A549 (cell line): ENCODE data around the gene TMEM222. TPM values are rescaled to one million over a fixed set of nuclear protein-coding genes. Genes with fewer than 3 reads are reported as not detected.
"Not testable (repeated sequence)": the region's sequence is repeated elsewhere in the genome, so short reads cannot be mapped to it uniquely, and the experiment has no call there.

ENCODE experiments used
- ATAC-seq, 2 experiments: fragments of 200-7000 bp in 1 of 2; fragments of >200 bp in 1 of 2; cut with Nextera tagmentation in 1 of 2; cut with Tn5 transposase in 1 of 2; 3 replicates each; pipeline versions ENCODE4 v1.8.0 to v1.9.1; 2018 to 2020; ENCODE audit warnings: mild to moderate bottlenecking in 1 of 2, moderate library complexity in 1 of 2
- CTCF ChIA-PET: fragments of 300-600 bp; sonication (Branson Sonifier 250); formaldehyde crosslinking; extraction: SDS; loops from one replicate; lab custom pipeline; 2021; ENCODE audit warnings: antibody characterized with exemption, inconsistent platforms; lab: Yijun Ruan, JAX
- POLR2A ChIA-PET: fragments of 350-600 bp; formaldehyde crosslinking; extraction: SDS; loops from one replicate; lab custom pipeline; 2021; ENCODE audit warnings: antibody characterized with exemption, inconsistent platforms; lab: Yijun Ruan, JAX
- DNase-seq, 2 experiments: peaks; one replicate each; pipeline versions ENCODE4 v3.0.0 to v3.0.0-alpha.2; 2011 to 2016; ENCODE audit warnings: low read depth in 1 of 2, low spot score in 1 of 2
- FAIRE-seq: peaks from 2 replicates; lab custom pipeline; 2011; peaks lifted over from hg19 to GRCh38; lab: Jason Lieb, UNC
- H3K27ac ChIP-seq, 2 experiments: fragments of >200 bp; sonication (Bioruptor Twin); formaldehyde crosslinking; 3 replicates each; pipeline ENCODE4 v1.5.1; 2016 to 2017
- H3K4me1 ChIP-seq: fragments of >200 bp; sonication (Bioruptor Twin); formaldehyde crosslinking; 3 replicates; pipeline ENCODE4 v1.6.1; 2016
- H3K4me2 ChIP-seq: fragments of >200 bp; sonication (Bioruptor Twin); formaldehyde crosslinking; 3 replicates; pipeline ENCODE4 v1.6.1; 2016
- H3K4me3 ChIP-seq: fragments of >200 bp; sonication (Bioruptor Twin); formaldehyde crosslinking; 3 replicates; pipeline ENCODE4 v1.5.1; 2016
- H3K9me3 ChIP-seq: fragments of >200 bp; sonication (Bioruptor Twin); formaldehyde crosslinking; 3 replicates; pipeline ENCODE4 v1.6.1; 2016
- ATOH8 ChIP-seq: fragments of 250-450 bp; sonication (Bioruptor Pico); IDR thresholded peaks from 2 replicates; pipeline ENCODE4 v1.5.0; 2020; ENCODE audit warnings: low read depth, mild to moderate bottlenecking, moderate library complexity
- CBX2 ChIP-seq: fragments of 200-600 bp; sonication (generic); IDR thresholded peaks from 2 replicates; pipeline ENCODE4 v1.6.1; 2016; ENCODE audit warnings: low read depth, mild to moderate bottlenecking, borderline replicate concordance
- CBX8 ChIP-seq: fragments of 200-600 bp; sonication (generic); IDR thresholded peaks from 2 replicates; pipeline ENCODE4 v1.6.1; 2016
- CEBPB ChIP-seq, 2 experiments: fragments of >200 bp in 1 of 2; sonication (Bioruptor Twin) in 1 of 2; formaldehyde crosslinking in 1 of 2; IDR thresholded peaks; 2 replicates each; pipeline ENCODE4 v1.6.1; 2012 to 2016
- CHD4 ChIP-seq: fragments of 200-600 bp; sonication (generic); IDR thresholded peaks from 2 replicates; pipeline ENCODE4 v1.6.1; 2016; ENCODE audit warnings: antibody characterized with exemption, mild to moderate bottlenecking, borderline replicate concordance
- CTCF ChIP-seq: fragments of >200 bp; sonication (Bioruptor Twin); formaldehyde crosslinking; IDR thresholded peaks from 3 replicates; pipeline ENCODE4 v1.5.1; 2016
- ELK1 ChIP-seq: fragments of 150-350 bp; IDR thresholded peaks from 2 replicates; pipeline ENCODE4 v1.6.1; 2014; ENCODE audit warnings: low read depth, mild to moderate bottlenecking, low read length
- FOSL2 ChIP-seq, 2 experiments: fragments of 450-650 bp in 1 of 2; fragments of >200 bp in 1 of 2; sonication (Bioruptor Twin) in 1 of 2; formaldehyde crosslinking; IDR thresholded peaks; 2 replicates each; pipeline versions ENCODE4 v1.5.0 to v1.6.1; 2016 to 2020; ENCODE audit warnings: mild to moderate bottlenecking in 1 of 2, moderate library complexity in 1 of 2
- GATA3 ChIP-seq: IDR thresholded peaks from 2 replicates; pipeline ENCODE4 v1.6.1; 2012; ENCODE audit warnings: borderline replicate concordance
- HES2 ChIP-seq: fragments of >200 bp; sonication (Bioruptor Twin); formaldehyde crosslinking; IDR thresholded peaks from 2 replicates; pipeline ENCODE4 v1.6.1; 2016
- HEYL ChIP-seq: fragments of 250-450 bp; sonication (Bioruptor Pico); IDR thresholded peaks from 2 replicates; pipeline ENCODE4 v1.8.0; 2021; ENCODE audit warnings: mild to moderate bottlenecking, moderate library complexity
- KDM1A ChIP-seq: fragments of 200-600 bp; sonication (generic); IDR thresholded peaks from 2 replicates; pipeline ENCODE4 v1.6.1; 2016; ENCODE audit warnings: low read depth, mild to moderate bottlenecking
- KDM5A ChIP-seq: fragments of 200-600 bp; sonication (generic); IDR thresholded peaks from 2 replicates; pipeline ENCODE4 v1.6.1; 2016; ENCODE audit warnings: antibody characterized with exemption, mild to moderate bottlenecking
- RAD21 ChIP-seq, 2 experiments: fragments of >200 bp in 1 of 2; sonication (Bioruptor Twin) in 1 of 2; formaldehyde crosslinking in 1 of 2; IDR thresholded peaks in 1 of 2; conservative IDR thresholded peaks in 1 of 2; 2 replicates in 1 of 2; 3 replicates in 1 of 2; pipeline ENCODE4 v1.6.1; 2012 to 2018; ENCODE audit warnings: inconsistent platforms in 1 of 2
- RFX5 ChIP-seq: fragments of 450-650 bp; IDR thresholded peaks from 2 replicates; pipeline ENCODE4 v1.7.1; 2014; ENCODE audit warnings: antibody characterized with exemption, mild to moderate bottlenecking, moderate library complexity
- RNF2 ChIP-seq: fragments of 200-600 bp; sonication (generic); IDR thresholded peaks from 2 replicates; pipeline ENCODE4 v1.6.1; 2016; ENCODE audit warnings: low read depth, mild to moderate bottlenecking, antibody characterized with exemption, moderate library complexity, borderline replicate concordance
- SMC3 ChIP-seq: fragments of >200 bp; sonication (Bioruptor Twin); formaldehyde crosslinking; IDR thresholded peaks from 3 replicates; pipeline ENCODE4 v1.6.1; 2018; ENCODE audit warnings: inconsistent platforms
- SREBF2 ChIP-seq: fragments of 450-650 bp; IDR thresholded peaks from 2 replicates; pipeline ENCODE4 v1.6.1; 2014; ENCODE audit warnings: mild to moderate bottlenecking, moderate library complexity
- ZFP36 ChIP-seq: fragments of 450-650 bp; IDR thresholded peaks from 2 replicates; pipeline ENCODE4 v1.6.1; 2014; ENCODE audit warnings: borderline replicate concordance; ENCODE audit not compliant: partially characterized antibody
- WGBS: methylation state at CpG from one replicate; pipeline ENCODE4 v1.1.6; 2017; ENCODE audit errors: missing lambda C conversion rate; 5-methylcytosine and 5-hydroxymethylcytosine counted together
- polyA plus RNA-seq, 4 experiments: library from polyadenylated mRNA; depleted of rRNA in 3 of 4; stranded (reverse); fragments of >200 nt; fragmentation: RNase III in 1 of 4; extraction: RNeasy Plus Mini Kit Qiagen cat#74134 plus additional on column Dnase treatment in 1 of 4; gene quantifications; 2 replicates in 3 of 4; 3 replicates in 1 of 4; pipeline ENCODE4 v1.2.3, GENCODE V29; 2011 to 2017

The TMEM222 gene
- polyA plus RNA-seq, 2 of the 4 experiments (the other 2 are of a cell fraction), result 28.4 to 30.0 TPM

- WGBS, result 56% methylated on average over 2 of the region's 2 CpGs
- no peak for TF ChIP-seq ATOH8 (CRISPR knock-in tag)
- TF ChIP-seq RFX5, result no peak
- TF ChIP-seq CBX2, result no peak
- no peak for TF ChIP-seq KDM5A
- TF ChIP-seq FOSL2 (IDR thresholded peaks at IDR 0.05), result no peak
- TF ChIP-seq FOSL2 (CRISPR knock-in tag; IDR thresholded peaks at IDR 0.05), result no peak
- TF ChIP-seq RAD21 (conservative IDR thresholded peaks at IDR 0.05 in 1 of 2, IDR thresholded peaks at IDR 0.05 in 1 of 2), result no peak
- TF ChIP-seq HEYL (CRISPR knock-in tag), result no peak
- TF ChIP-seq CBX8, result no peak
- no peak for TF ChIP-seq KDM1A
- TF ChIP-seq RNF2, result no peak
- TF ChIP-seq ZFP36, result no peak
- no peak for TF ChIP-seq CEBPB (IDR thresholded peaks at IDR 0.05)
- TF ChIP-seq GATA3, result no peak
- TF ChIP-seq CTCF, result no peak
- TF ChIP-seq SMC3, result no peak
- no peak for TF ChIP-seq ELK1
- no peak for TF ChIP-seq CHD4
- TF ChIP-seq SREBF2, result no peak
- TF ChIP-seq HES2, result no peak
- Histone ChIP-seq H3K27ac (no peak overlapping the region), H3K4me1 (no peaks in the 10 kb centered on the region), H3K4me3 (no peak overlapping the region), H3K9me3 (no peaks in the 10 kb centered on the region), H3K4me2 (no peak overlapping the region)
- no peak for ATAC-seq
- DNase-seq, result no peak
- ChIA-PET POLR2A (no interaction called here), CTCF (interaction anchor here (0.6 to 9.1 kb wide), 17 partner anchors 10 to 246 kb away, joined by 3 to 174 read pairs (median 4); partner anchors contain the start of gene WDTC1)
- FAIRE-seq, result no peak
Measured at GRCh38 chr1:27285274-27285660, 36.7 kb upstream of the TMEM222 start.

- CTCF ChIA-PET, result interaction anchor here (0.7 to 9.1 kb wide), 11 partner anchors 10 to 240 kb away, joined by 3 to 174 read pairs (median 4); no protein-coding TSS in a partner anchor
- ATAC-seq, POLR2A ChIA-PET, H3K4me3 ChIP-seq, FAIRE-seq, H3K4me1 ChIP-seq, DNase-seq, H3K9me3 ChIP-seq, H3K4me2 ChIP-seq, H3K27ac ChIP-seq: not testable (repeated sequence)
- WGBS, result 83% methylated on average over 7 of the region's 7 CpGs
Measured at GRCh38 chr1:27285821-27286220, 36.1 kb upstream of the TMEM222 start.

- DNase-seq, H3K27ac ChIP-seq, H3K4me2 ChIP-seq, H3K9me3 ChIP-seq, H3K4me3 ChIP-seq, CTCF ChIA-PET, POLR2A ChIA-PET, ATAC-seq, H3K4me1 ChIP-seq, FAIRE-seq: not testable (repeated sequence)
- 97% methylated on average over 7 of the region's 29 CpGs for WGBS
Measured at GRCh38 chr1:27289125-27289524, 32.8 kb upstream of the TMEM222 start.
